Adrenal gland (tissue), 5 donors: ENCODE measurements around the gene SIGLEC5.

Experiments used
- CTCF ChIP-seq, 6 experiments: fragments of 450-650 bp in 4 of 6; fragments of 200-600 bp in 2 of 6; sonication (generic) in 1 of 6; IDR thresholded peaks; 1 replicate in 5 of 6; 2 replicates in 1 of 6; pipeline versions ENCODE4 v1.5.1 to v1.8.0; 2016 to 2021; ENCODE audit warnings: antibody characterized with exemption in 6 of 6, mild to moderate bottlenecking in 2 of 6, moderate library complexity in 1 of 6
- POLR2A ChIP-seq, 2 donors: fragments of 450-650 bp; IDR thresholded peaks; one replicate each; pipeline ENCODE4 v1.6.1; 2017; ENCODE audit warnings: antibody characterized with exemption in 2 of 2, mild to moderate bottlenecking in 2 of 2, moderate library complexity in 1 of 2
- donor health status: DM: no; HTN: no; CAD: no.

- no peak for TF ChIP-seq CTCF (IDR thresholded peaks at IDR 0.05)
- no peak for TF ChIP-seq POLR2A (IDR thresholded peaks at IDR 0.05)
Measured at GRCh38 chr19:51572908-51573307, 57.3 kb downstream of the SIGLEC5 start.
